Central memory CD8-positive, alpha-beta T cell (primary cell): ENCODE measurements around the gene MUCL3.
"Not testable (repeated sequence)": the region's sequence is repeated elsewhere in the genome, so short reads cannot be mapped to it uniquely, and the experiment has no call there.

ENCODE experiments used
- ATAC-seq: fragments of 150-1000 bp; cut with Tn5 transposase; replicated peaks from 2 replicates; pipeline ENCODE4 v1.10.0; 2022; ENCODE audit warnings: mild to moderate bottlenecking, moderate FRiP score, moderate number of reproducible peaks; ENCODE audit not compliant: poor library complexity, severe bottlenecking; ENCODE audit errors: extremely low read depth
- DNase-seq, 2 donors: peaks; one replicate each; pipeline ENCODE4 v3.0.0; 2021; ENCODE audit warnings: low spot score in 2 of 2
- H3K27ac Mint-ChIP-seq: one replicate; pipeline ENCODE4 v1.8.0; 2022; ENCODE audit warnings: low read depth, mild to moderate bottlenecking, moderate library complexity, mixed read lengths
- H3K27me3 Mint-ChIP-seq: one replicate; pipeline ENCODE4 v1.8.0; 2022; ENCODE audit warnings: mixed read lengths
- H3K36me3 Mint-ChIP-seq: one replicate; pipeline ENCODE4 v1.8.0; 2022; ENCODE audit warnings: mild to moderate bottlenecking, moderate library complexity, mixed read lengths; ENCODE audit not compliant: insufficient read depth
- H3K4me1 Mint-ChIP-seq: one replicate; pipeline ENCODE4 v1.8.0; 2022; ENCODE audit warnings: mixed read lengths
- H3K4me3 Mint-ChIP-seq: one replicate; pipeline ENCODE4 v1.8.0; 2022; ENCODE audit warnings: mild to moderate bottlenecking, moderate library complexity, mixed read lengths
- H3K9me3 Mint-ChIP-seq: one replicate; pipeline ENCODE4 v1.8.0; 2022; ENCODE audit warnings: mixed read lengths

Gene MUCL3

GRCh38 chr6:30955367-30956042 is 14.7 kb downstream of the MUCL3 start:
- Mint-ChIP-seq H3K27ac (peak overlapping the region; percentile 58), H3K4me3 (peak overlapping the region; percentile 76), H3K36me3 (peaks cover 1% of the 10 kb centered on the region), H3K9me3 (peaks cover 11% of the 10 kb centered on the region), H3K4me1 (peaks cover 5% of the 10 kb centered on the region), H3K27me3 (peaks cover 41% of the 10 kb centered on the region)
- peak; percentile 82 for ATAC-seq
- peak; percentile 45 to 50 for DNase-seq

DNA sequence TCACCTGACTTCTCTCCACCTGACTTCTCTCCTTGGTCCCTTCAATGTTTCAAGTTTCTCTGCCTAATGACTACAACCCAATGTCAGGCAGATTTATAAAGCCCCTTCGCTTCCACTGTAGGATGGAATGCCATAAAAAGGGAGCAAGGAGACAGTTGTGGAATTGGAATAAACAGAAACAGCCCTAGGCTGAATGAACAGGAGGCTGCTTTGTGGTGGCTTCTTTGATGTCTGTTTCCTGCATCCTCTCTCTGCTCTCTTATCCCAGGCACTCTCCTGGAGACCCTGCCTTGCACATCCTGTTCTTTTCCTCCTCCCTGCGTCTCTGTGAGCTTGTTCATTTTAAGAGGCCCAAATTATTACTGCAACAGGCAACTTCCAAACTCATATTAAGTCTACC is 16.9 kb downstream of the MUCL3 start:
- Mint-ChIP-seq H3K9me3 (no peaks in the 10 kb centered on the region), H3K4me3 (no peak overlapping the region), H3K4me1 (no peaks in the 10 kb centered on the region), H3K27ac (peak overlapping the region; percentile 45), H3K36me3 (no peaks in the 10 kb centered on the region), H3K27me3 (peaks cover 34% of the 10 kb centered on the region)
- DNase-seq: no peak
- no peak for ATAC-seq

DNA sequence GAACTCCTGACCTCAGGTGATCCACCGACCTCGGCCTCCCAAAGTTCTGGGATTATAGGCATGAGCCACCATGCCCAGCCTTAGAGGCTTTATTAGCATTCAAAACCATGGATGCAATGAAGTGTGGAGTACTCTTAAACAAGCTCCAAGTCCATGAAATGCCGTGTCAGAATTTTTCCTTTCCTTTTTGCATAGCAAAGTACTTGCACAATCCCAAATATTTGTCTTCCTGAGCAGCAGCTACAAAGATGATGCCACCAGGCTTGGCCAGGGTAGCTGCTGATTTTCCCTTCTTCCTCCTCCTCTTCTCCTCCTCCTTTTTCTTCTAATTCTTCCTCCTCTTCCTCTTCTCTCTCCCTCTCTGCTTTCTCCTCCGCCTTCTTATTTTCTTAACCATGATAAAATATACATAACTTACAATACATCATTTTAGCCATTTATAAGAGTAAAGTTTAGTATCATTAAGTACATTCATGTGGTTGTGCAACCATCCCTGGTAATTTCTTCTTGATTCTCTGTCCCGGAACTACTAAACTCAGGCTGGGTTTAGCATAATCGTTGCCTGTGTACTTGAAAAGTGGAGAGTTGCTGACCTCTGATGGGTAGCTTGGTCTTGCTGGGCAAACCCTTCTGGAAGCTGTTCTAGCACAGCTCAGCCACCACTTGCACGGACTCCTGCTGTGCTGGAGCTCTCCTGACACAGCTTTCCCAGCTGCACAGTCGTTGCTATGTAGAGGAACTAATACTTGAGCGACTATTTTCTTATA is 20.3 kb downstream of the MUCL3 start:
- H3K27ac Mint-ChIP-seq: no peak overlapping the region
- peaks cover 26% of the 10 kb centered on the region for H3K4me1 Mint-ChIP-seq
- H3K9me3 Mint-ChIP-seq: no peaks in the 10 kb centered on the region
- H3K36me3 Mint-ChIP-seq: peaks cover 12% of the 10 kb centered on the region
- ATAC-seq (no peak), DNase-seq (no peak)
- H3K4me3 Mint-ChIP-seq: no peak overlapping the region
- peaks cover 52% of the 10 kb centered on the region for H3K27me3 Mint-ChIP-seq

DNA sequence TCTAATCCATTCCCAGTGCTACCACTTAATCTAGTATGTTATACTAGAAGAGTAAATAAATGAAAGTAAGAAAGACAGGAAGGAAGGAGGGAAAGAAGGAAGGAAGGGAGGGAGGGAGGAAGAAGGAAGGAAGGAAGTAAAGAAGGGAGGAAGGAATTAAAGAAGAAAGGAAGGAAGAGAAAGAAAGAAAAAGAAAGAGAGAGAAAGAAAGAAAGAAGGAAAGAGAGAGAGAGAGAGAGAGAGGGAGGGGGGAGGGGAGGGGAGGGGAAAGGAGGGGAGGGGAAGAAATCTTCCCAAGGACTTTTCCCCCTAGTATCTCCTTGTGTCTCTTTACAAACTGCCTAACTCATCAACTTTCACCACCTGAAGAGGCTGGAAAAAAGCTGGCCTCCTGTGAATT is 21.9 kb downstream of the MUCL3 start:
- peaks cover 49% of the 10 kb centered on the region for H3K27me3 Mint-ChIP-seq
- H3K4me3 Mint-ChIP-seq: no peak overlapping the region
- no peak overlapping the region for H3K27ac Mint-ChIP-seq
- peaks cover 31% of the 10 kb centered on the region for H3K4me1 Mint-ChIP-seq
- H3K36me3 Mint-ChIP-seq: peaks cover 12% of the 10 kb centered on the region
- no peaks in the 10 kb centered on the region for H3K9me3 Mint-ChIP-seq
- ATAC-seq (no peak), DNase-seq (no peak)

DNA sequence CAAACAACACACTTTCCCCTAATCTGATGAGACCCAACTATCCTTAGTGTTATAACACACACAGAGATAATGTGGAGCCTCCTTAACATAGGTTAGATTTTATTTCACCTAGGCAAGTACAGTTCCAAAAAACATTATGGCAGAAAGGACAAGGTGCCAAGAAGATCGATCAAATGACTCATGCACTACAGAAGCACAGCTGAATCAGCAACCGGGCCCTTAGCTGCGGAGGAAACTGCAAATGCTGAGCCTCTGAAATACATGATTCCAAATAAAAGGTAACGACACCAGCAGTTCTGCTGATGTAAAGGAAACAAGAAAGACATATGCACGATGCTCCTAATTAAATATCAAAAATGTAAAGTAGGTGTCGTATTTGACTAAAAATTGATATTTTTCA is 22.9 kb downstream of the MUCL3 start:
- ATAC-seq: no peak
- no peak for DNase-seq
- Mint-ChIP-seq H3K4me1 (peaks cover 31% of the 10 kb centered on the region), H3K36me3 (peaks cover 12% of the 10 kb centered on the region), H3K27me3 (peaks cover 40% of the 10 kb centered on the region), H3K27ac (no peak overlapping the region), H3K9me3 (no peaks in the 10 kb centered on the region), H3K4me3 (no peak overlapping the region)

- Mint-ChIP-seq H3K4me3 (peak overlapping the region; percentile 8), H3K27me3 (peaks cover 35% of the 10 kb centered on the region), H3K36me3 (peaks cover 12% of the 10 kb centered on the region), H3K4me1 (peaks cover 31% of the 10 kb centered on the region), H3K9me3 (no peaks in the 10 kb centered on the region), H3K27ac (peak overlapping the region; percentile 36)
- DNase-seq: peak in 1 of 2 donors; percentile 19
- ATAC-seq: peak; percentile 74
These were observed 23.3 kb downstream of the MUCL3 start for GRCh38 chr6:30964075-30964474.

GRCh38 chr6:30965140-30965601 is 24.4 kb downstream of the MUCL3 start:
- peak overlapping the region; percentile 36 for H3K27ac Mint-ChIP-seq
- ATAC-seq (no peak), DNase-seq (no peak)
- peaks cover 31% of the 10 kb centered on the region for H3K4me1 Mint-ChIP-seq
- peak overlapping the region; percentile 8 for H3K4me3 Mint-ChIP-seq
- no peaks in the 10 kb centered on the region for H3K9me3 Mint-ChIP-seq
- peaks cover 29% of the 10 kb centered on the region for H3K27me3 Mint-ChIP-seq
- H3K36me3 Mint-ChIP-seq: peaks cover 12% of the 10 kb centered on the region

DNA sequence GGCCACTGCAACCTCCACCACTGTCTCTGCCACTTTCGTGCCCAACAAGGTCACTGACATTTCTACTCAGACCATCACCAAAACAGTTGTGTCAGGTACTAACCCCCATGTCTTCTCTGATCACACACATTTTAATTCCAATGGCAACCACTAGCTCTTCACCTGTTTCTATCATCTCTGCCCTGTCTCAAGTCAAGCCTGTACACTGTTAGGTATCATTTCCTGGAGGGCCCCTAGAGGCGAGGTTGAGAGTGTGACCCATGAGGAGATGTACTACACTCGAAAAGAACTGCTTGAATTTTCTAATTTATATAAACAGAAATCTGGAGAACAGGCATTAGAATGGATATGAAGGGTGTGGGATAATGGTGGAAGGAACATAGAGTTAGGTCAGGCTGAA is 25.4 kb downstream of the MUCL3 start:
- ATAC-seq (no peak), DNase-seq (no peak)
- H3K27me3 Mint-ChIP-seq: peaks cover 24% of the 10 kb centered on the region
- no peak overlapping the region for H3K4me3 Mint-ChIP-seq
- peaks cover 31% of the 10 kb centered on the region for H3K4me1 Mint-ChIP-seq
- H3K36me3 Mint-ChIP-seq: peaks cover 12% of the 10 kb centered on the region
- no peak overlapping the region for H3K27ac Mint-ChIP-seq
- H3K9me3 Mint-ChIP-seq: no peaks in the 10 kb centered on the region

DNA sequence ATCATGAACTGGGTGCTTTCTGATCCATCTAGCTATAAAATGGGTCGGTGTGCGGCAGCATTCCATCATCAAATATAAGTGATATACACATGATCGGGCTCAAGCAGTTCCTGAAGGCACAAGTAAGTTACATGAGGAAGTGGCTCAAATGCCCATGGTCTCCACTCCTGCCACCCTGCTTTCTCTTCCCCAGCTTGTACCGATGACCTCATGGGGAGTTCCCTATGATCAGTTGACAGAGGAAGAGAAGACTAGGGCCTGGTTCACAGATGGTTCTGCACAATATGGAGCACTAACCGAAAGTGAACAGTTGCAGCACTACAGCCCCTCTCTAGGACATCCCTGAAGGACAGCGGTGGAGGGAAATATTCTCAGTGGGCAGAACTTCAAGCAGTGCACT is 28.4 kb downstream of the MUCL3 start:
- H3K9me3 Mint-ChIP-seq, H3K27ac Mint-ChIP-seq, ATAC-seq, H3K4me3 Mint-ChIP-seq, DNase-seq, H3K36me3 Mint-ChIP-seq: not testable (repeated sequence)
- peaks cover 24% of the 10 kb centered on the region for H3K4me1 Mint-ChIP-seq
- H3K27me3 Mint-ChIP-seq: peaks cover 50% of the 10 kb centered on the region

- Mint-ChIP-seq H3K27ac (no peak overlapping the region), H3K36me3 (no peaks in the 10 kb centered on the region), H3K4me3 (no peak overlapping the region), H3K4me1 (peaks cover 7% of the 10 kb centered on the region), H3K27me3 (peaks cover 33% of the 10 kb centered on the region), H3K9me3 (no peaks in the 10 kb centered on the region)
- DNase-seq (no peak), ATAC-seq (no peak)
These were observed 30.2 kb downstream of the MUCL3 start for GRCh38 chr6:30970946-30971345.

DNA sequence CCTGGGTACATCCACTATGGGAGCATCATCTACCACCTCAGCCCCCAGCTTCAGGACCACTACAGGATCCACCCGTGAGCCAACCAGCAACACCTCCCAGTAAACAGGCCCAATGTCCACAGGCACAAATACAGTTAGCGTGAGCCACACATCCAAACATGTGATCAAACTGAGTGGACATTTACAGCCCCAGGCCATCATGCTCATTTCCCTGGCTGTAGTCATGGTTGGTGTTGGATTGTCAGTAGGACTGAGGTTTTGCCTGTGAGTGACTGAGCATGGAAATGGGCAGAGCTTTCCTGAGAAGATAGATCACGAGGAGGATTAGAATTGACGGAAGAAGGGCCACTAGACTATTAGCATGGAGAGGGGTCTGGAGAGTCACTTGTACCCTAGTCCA is 32.0 kb downstream of the MUCL3 start:
- Mint-ChIP-seq H3K27ac (no peak overlapping the region), H3K36me3 (no peaks in the 10 kb centered on the region), H3K4me1 (no peaks in the 10 kb centered on the region), H3K4me3 (no peak overlapping the region), H3K27me3 (peaks cover 38% of the 10 kb centered on the region), H3K9me3 (no peaks in the 10 kb centered on the region)
- ATAC-seq: no peak
- no peak for DNase-seq

- Mint-ChIP-seq H3K4me1 (no peaks in the 10 kb centered on the region), H3K27me3 (peaks cover 53% of the 10 kb centered on the region), H3K4me3 (no peak overlapping the region), H3K27ac (no peak overlapping the region), H3K36me3 (no peaks in the 10 kb centered on the region), H3K9me3 (no peaks in the 10 kb centered on the region)
- no peak for DNase-seq
- no peak for ATAC-seq
These were observed 33.9 kb downstream of the MUCL3 start for GRCh38 chr6:30974490-30975252.
